ENCODE data around the gene BLOC1S3. TPM values are rescaled to one million over a fixed set of nuclear protein-coding genes. Genes with fewer than 3 reads are reported as not detected.

The BLOC1S3 gene
- total RNA-seq, 2 donors from 2014 or later = 5.0 to 5.6 TPM

DNA sequence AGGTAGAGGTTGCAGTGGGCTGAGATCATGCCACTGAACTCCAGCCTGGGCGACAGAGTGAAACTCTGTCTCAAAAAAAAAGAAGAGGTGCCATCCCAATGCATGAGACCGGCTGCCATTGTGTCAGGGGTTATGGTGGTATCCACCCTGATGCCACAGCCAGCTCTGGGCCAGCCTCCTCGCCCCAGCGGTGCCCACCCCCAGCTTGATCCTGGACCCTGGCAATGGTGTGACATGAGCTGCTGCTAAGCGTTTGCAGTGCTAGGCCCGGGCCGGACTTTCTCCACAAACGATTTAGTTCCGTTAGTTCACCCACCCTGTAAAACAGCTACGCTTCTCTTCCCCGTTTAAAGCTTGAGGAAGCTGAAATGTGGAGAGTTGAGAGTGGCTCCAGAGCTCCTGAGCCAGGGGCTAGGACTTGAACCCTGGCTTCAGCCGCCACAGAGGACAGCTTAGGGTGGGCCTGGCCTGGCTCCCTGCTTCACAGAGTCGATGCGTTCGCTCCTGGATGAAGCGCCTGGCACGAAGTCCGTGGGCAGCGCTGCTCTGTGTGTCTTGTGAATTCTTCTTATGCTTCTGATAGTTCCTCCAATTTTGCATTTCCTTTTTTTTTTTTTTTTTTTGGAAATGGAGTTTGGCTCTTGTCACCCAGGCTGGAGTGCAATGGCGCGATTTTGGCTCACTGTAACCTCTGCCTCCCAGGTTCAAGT is 43.3 kb upstream of the BLOC1S3 start:
- H3K27ac ChIP-seq = no peak overlapping the region
- TF ChIP-seq, protein P1, sequence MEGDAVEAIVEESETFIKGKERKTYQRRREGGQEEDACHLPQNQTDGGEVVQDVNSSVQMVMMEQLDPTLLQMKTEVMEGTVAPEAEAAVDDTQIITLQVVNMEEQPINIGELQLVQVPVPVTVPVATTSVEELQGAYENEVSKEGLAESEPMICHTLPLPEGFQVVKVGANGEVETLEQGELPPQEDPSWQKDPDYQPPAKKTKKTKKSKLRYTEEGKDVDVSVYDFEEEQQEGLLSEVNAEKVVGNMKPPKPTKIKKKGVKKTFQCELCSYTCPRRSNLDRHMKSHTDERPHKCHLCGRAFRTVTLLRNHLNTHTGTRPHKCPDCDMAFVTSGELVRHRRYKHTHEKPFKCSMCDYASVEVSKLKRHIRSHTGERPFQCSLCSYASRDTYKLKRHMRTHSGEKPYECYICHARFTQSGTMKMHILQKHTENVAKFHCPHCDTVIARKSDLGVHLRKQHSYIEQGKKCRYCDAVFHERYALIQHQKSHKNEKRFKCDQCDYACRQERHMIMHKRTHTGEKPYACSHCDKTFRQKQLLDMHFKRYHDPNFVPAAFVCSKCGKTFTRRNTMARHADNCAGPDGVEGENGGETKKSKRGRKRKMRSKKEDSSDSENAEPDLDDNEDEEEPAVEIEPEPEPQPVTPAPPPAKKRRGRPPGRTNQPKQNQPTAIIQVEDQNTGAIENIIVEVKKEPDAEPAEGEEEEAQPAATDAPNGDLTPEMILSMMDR (IDR thresholded peaks at IDR 0.05) = no peak
- no peak overlapping the region for H3K4me3 ChIP-seq
- no peaks in the 10 kb centered on the region for H3K36me3 ChIP-seq
- peaks cover 0 to 24% of the 10 kb centered on the region in 2 donors for H3K4me1 ChIP-seq
- no peaks in the 10 kb centered on the region for H3K27me3 ChIP-seq
- no peaks in the 10 kb centered on the region for H3K9me3 ChIP-seq
- no peak for DNase-seq (ENCODE audit: low spot score)

DNA sequence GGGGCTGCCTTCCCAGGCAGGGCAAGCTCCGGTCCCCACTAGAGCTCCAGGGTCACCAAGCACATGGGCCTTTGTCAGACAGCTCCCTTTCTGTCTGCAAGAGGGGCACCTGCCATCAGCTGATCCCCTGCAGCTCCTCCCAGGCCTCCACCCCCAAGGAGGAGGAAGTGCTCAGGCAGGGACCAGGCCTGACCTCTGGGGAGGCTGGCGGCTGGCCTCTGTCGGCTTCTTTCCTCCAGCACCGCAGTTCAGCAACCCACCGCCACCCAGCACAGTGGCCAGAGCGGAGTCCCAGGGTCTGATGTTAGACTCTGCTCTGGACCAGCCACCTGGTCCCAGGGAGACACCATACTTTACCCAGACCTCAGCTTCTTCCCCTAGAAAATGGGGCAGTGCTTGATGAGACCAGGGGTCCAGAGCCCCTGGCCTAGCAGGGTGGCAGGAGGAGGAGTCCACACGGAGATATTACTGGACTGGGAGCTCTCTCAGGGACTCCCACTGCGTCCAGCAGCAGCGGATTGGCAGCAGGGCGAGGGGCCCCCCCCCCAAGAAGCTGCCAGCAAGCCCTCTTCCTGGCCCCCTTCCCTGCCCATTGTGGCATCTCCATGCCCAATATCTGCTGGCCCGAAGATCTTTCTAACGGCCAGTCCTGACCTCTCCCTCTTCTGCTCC is 41.9 kb upstream of the BLOC1S3 start:
- Histone ChIP-seq H3K9me3 (no peaks in the 10 kb centered on the region), H3K27me3 (no peaks in the 10 kb centered on the region), H3K36me3 (peaks cover 10% of the 10 kb centered on the region), H3K4me1 (peaks cover 0 to 24% of the 10 kb centered on the region in 2 donors), H3K4me3 (no peak overlapping the region), H3K27ac (peak overlapping the region; percentile 9 to 60)
- TF ChIP-seq, protein P1 (IDR thresholded peaks at IDR 0.05) = no peak
- DNase-seq (ENCODE audit: low spot score) = no peak

DNA sequence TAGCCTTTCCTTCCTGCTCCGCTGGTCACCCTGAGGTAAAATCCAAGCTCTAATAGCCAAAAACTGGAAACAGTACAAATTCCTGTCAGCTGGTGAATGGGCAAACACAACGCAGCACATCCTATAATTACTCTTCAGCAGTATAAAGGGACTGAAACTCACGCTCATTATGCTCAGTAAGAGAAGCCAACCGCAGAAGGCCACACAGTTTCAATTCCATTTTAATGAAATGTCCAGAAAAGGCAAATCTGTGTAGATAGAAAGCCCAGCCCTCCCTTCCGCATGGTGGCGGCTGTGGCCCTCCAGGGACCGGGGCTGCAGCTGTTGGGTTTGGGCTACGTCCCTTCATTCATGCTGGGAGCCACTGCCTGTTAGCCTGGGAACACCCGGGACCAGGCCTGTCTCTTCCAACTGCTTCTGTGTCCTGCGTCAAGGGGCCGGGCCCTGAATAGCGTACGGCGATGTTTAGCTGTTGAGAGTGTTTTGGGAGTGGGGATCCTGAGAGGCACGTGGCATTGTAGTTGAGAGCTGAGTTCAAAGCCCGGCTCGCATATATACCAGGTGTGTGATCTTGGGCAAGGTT is 41.3 kb upstream of the BLOC1S3 start:
- Histone ChIP-seq H3K4me1 (peaks cover 0 to 24% of the 10 kb centered on the region in 2 donors), H3K9me3 (no peaks in the 10 kb centered on the region), H3K27ac (peak overlapping the region; percentile 9 to 60), H3K4me3 (no peak overlapping the region), H3K36me3 (peaks cover 15% of the 10 kb centered on the region), H3K27me3 (no peaks in the 10 kb centered on the region)
- DNase-seq (ENCODE audit: low spot score) = no peak
- TF ChIP-seq, protein P1 (IDR thresholded peaks at IDR 0.05) = no peak

DNA sequence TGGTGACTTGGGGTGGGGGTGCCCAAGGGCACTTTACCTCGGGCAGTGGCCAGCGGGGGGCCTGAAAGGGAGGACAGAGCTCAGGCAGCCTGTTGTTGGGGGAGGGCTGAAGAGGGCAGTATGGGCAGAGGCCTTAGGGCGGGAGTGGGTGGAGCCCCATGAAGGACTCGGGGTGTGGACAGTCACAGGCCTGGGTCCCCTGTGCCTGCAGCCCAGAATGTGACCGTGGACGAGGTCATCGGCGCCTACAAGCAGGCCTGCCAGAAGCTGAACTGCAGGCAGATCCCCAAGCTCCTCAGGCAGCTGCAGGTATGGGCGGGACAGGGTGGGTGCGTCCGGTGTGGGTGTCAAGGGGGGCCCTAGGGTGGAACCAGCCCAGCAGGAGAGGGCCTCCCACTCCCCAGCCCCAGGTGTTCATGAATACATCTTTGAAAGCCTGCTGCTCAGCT is 40.3 kb upstream of the BLOC1S3 start:
- Histone ChIP-seq H3K4me3 (no peak overlapping the region), H3K4me1 (peaks cover 0 to 24% of the 10 kb centered on the region in 2 donors), H3K27ac (no peak overlapping the region), H3K27me3 (no peaks in the 10 kb centered on the region), H3K9me3 (no peaks in the 10 kb centered on the region), H3K36me3 (peaks cover 21% of the 10 kb centered on the region)
- TF ChIP-seq, protein P1 (IDR thresholded peaks at IDR 0.05) = no peak
- DNase-seq (ENCODE audit: low spot score) = no peak

DNA sequence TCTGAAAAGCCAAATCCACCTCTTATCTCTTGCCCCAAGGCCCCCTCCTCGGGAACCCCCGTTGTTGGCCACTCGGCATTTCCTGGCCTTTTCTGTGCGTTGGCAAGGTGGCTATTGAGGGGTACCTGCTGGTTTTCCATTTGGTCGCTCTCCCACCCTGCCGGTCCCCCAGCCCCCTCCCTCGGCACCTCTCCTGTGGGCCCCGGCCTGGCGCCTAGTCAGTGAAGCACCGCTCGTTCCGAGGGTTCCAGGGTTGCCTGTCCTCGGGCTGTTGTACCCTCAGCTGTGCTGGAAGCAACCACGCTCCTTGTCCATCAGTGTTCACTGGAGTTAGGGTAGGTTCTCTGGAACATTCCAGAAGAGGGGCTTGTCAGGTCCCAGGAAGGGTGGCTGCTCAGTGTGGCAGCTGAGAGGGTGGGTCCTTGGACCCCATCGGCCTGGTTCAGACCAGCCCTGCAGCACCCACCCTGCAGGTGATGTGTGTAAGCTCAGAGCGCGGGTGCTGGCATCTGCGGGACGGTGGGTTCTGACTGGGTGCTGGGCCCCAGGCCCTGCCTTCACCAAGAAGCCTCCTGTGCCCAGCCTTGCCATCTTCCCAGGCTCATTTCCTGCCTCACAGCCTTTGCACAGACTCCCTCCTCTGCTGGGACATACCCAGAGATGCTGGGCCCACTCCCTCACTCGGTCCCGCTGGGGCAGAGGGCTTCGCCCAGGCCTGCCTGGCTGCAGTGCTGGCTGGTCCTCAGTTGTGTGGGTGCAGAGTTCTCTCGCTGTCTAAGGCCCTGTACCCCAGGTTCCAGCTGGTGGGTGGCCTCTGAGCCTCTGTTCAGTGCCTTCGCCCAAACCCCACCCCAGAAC is 39.1 kb upstream of the BLOC1S3 start:
- H3K4me1 ChIP-seq = peaks cover 0 to 24% of the 10 kb centered on the region in 2 donors
- peaks cover 25% of the 10 kb centered on the region for H3K36me3 ChIP-seq
- no peak overlapping the region for H3K27ac ChIP-seq
- TF ChIP-seq, protein P1 (IDR thresholded peaks at IDR 0.05) = no peak
- no peaks in the 10 kb centered on the region for H3K27me3 ChIP-seq
- no peak overlapping the region for H3K4me3 ChIP-seq
- H3K9me3 ChIP-seq = no peaks in the 10 kb centered on the region
- DNase-seq (ENCODE audit: low spot score) = no peak
